ENCODE data around the gene HOXA4. TPM values are rescaled to one million over a fixed set of nuclear protein-coding genes. Genes with fewer than 3 reads are reported as not detected.

Gene HOXA4
- total RNA-seq, 1 experiment from 2014 or later, result 6.7 TPM

- no peak for DNase-seq (ENCODE audit: low read depth)
These were observed 39.3 kb upstream of the HOXA4 start for GRCh38 chr7:27169658-27170425.

DNA sequence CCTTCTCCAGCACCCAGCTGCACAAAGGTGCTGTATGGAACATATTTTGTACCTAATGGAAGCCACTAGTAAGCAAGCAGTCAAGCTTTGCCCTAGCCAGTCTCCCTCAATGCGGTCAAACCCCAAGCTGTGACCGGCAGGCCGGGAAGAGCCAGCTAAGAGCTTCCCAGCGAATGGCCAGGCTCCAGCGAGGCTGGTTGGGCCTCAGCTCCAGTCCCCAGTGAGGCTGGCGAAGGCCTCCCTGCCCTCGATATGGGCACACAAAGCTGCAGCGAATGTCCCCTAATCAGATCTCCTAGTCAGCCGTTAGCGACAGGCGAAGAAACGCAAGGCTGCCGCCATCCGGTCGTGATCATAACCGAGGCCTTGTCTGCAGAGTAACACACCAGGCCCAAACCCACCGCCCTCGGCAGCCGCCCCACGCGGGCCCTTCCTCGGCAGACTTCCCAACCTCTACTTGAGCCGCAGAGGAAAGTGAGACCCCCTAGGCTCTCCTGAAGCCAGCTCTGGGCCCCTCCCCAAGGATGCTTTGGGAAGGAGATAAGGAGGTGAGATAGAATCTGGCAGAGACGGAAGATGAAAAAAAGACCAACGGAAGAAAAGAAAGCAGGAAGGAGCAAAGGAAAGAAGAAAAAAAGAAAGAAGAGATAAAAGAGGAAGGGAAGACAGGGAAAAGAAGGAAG, 37.8 kb upstream of the HOXA4 start:
- no peak for DNase-seq (ENCODE audit: low read depth)

DNA sequence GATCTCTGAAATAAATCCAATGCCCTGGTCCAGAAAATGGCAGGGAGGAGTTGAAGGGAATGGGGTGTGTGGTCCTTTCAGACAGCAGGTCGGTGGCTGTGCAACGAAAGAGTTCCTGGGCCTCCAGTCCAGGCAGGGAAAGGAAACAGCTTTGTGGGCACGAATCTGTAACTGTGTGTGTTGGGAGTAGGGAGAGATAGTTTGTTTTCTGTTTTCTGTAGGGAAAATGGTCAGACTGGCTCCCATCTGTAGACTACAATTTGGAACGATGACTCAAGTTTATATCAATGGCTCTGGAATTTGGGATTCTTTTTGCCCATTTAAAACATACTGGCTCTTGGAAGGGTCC, 37.3 kb upstream of the HOXA4 start:
- DNase-seq (ENCODE audit: low read depth), result no peak

GRCh38 chr7:27166531-27167505, 36.3 kb upstream of the HOXA4 start:
- no peak for DNase-seq (ENCODE audit: low read depth)

GRCh38 chr7:27165996-27166530, 35.5 kb upstream of the HOXA4 start:
- DNase-seq (ENCODE audit: low read depth), result no peak

DNA sequence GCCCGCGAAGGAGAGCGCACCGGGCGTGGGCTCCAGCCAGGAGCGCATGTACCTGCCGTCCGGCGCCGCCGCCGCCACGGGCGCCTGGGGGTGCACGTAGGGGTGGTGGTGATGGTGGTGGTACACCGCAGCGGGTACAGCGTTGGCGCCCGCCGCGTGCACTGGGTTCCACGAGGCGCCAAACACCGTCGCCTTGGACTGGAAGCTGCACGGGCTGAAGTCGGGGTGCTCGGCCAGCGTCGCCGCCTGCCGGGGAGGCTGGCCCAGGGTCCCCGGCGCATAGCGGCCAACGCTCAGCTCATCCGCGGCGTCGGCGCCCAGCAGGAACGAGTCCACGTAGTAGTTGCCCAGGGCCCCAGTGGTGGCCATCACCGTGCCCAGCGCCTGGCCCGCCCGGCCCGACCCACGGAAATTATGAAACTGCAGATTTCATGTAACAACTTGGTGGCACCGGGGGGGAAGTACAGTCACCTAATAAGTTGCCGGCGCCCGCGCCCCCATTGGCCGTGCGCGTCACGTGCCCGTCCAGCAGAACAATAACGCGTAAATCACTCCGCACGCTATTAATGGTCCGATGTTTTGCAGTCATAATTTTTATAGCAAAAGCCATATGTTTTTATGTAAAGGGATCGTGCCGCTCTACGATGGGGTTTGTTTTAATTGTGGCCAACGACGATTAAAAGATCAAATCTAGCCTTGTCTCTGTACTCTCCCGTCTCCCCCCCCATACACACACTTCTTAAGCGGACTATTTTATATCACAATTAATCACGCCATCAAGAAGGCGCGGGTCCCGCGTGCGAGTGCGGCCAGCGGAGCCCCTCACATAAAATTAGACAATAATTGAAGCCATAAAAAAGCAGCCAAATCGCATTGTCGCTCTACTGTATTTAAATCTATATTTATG, 34.8 kb upstream of the HOXA4 start, which contains the start of gene HOXA9:
Gene HOXA9, minus strand, starts transcription at position 449 of the 907 bp plus-strand sequence. Its CDS starts 80 bp downstream, at position 369.
- DNase-seq (ENCODE audit: low read depth), result no peak

DNA sequence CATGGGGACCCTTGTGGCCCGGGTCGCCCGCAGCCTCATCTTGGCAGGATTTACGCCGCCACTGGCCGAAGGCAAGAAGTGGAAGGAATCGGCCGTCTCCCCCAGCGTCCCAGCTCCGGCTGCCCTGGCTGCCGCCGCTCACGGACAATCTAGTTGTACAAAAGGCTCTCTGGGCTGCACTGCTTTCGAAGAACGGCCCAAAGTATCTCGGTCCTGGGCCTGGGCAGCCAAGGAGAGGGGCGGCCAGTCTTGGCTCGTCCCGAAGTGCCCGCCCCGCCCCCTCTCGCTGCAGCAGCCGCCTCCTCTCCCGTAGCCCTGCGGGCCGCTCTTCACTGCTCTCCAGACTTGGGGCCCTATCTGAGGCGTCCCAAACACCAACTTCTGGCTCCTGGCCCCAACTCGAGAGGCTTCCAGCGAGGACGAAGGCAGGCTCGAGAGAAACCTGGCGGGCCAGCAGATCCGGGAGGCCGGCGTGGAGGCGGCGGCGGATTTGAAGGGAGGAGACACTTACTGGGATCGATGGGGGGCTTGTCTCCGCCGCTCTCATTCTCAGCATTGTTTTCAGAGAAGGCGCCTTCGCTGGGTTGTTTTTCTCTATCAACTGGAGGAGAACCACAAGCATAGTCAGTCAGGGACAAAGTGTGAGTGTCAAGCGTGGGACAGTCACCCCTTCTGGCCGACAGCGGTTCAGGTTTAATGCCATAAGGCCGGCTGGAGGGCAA, 34.0 kb upstream of the HOXA4 start:
- no peak for DNase-seq (ENCODE audit: low read depth)

DNA sequence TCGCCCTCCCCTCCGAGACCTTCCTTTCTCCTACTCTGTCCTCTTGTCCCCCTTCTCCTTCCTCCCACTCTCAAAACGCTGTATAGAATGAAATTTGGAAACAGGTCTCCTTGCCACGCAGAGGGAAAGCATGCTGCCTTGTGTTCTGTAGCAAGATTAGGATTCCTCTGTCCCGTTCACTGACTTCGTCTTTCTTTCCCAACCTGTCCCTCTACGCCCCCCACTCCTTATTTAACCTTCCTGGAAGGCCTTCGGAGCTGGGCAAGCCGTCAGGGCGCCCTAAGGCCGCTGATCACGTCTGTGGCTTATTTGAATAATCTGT, 33.4 kb upstream of the HOXA4 start:
- DNase-seq (ENCODE audit: low read depth), result no peak

DNA sequence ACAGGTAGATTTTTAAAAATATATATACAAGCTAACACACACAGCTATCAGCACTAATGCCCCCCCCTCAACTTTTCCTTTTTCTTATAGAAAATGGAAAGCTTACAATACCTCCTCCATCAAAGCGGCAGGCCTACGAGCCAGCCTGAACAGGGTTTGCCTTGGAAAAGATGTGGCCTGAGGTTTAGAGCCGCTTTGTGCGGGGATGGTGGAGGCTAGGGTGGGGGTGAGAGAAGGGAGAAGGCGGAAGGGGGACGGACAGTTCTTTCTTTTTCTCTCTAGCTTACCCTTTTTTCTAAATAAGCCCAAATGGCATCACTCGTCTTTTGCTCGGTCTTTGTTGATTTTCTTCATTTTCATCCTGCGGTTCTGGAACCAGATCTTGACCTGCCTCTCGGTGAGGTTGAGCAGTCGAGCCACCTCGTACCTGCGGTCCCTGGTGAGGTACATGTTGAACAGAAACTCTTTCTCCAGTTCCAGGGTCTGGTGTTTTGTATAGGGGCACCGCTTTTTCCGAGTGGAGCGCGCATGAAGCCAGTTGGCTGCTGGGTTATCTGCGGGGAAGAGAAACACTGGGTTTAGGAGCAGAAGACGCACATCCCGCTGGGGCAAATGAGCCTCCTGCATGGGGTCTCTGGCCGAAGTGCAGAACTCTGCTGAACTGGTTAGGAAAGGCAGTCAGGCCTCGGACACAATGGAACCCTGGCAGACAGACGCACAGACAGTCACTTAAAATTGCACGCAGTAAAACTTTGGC, 32.9 kb upstream of the HOXA4 start:
- DNase-seq (ENCODE audit: low read depth), result no peak

- no peak for DNase-seq (ENCODE audit: low read depth)
These were observed 32.2 kb upstream of the HOXA4 start for GRCh38 chr7:27162561-27163287.

GRCh38 chr7:27161721-27162560, 31.4 kb upstream of the HOXA4 start:
- DNase-seq (ENCODE audit: low read depth), result no peak

DNA sequence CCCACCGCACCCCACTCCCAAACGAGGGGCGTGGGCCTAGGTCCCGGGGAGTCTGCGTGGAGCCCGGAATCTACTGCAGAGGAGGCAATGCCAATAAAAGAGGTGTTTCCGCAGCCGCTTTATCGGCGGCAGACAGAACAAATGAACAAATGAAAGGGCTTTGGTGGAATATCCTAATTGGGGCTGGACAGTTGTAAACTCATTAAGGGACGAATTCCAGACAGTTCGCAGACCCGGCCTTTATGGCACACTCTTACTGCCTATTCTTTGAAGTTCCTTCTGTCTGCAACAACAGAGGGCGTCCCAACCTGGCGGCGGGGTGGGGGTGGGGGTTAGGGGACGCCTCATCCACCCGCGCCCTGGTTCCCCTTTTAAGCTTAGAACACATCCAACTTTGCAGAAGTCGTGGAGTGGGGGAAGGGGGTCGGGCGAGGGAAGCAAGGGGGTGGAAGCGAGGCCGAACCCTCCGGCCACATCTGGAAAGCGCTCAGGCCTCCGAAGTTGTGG, 30.7 kb upstream of the HOXA4 start:
- DNase-seq (ENCODE audit: low read depth), result no peak

DNA sequence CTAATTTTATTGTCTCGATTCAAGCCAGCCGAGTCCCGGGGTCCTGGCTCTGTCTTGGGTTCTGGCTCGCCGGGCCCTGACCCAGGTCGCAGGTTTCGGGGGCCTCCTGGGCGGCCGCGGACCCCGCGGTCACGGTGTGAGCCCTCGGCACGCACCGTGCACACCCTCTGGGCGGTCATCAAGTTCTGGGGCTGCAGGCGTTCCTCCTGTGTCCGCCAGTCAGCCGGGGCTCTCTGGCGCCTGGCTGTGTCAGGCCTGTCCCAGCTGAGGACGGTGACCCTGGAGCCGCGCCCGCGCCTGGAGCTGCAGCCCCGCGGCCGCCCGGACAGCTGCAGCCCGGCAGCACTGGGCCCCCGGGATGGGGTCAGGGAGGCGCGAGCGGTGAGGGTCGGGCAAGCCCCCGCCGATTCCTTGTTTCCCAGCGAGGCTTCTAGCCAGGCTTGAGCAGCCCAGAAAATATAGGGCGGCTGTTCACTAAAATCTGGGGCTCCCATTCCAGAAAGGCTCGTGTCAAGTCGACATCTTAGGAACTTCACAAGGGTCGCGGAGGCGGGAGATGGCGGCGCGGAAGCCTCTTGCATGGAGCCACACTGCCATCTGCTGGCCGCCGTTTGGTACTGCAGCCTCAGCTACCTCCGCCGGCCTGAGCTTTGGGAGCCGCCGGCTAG, 30.1 kb upstream of the HOXA4 start:
- peak; percentile 95 for DNase-seq (ENCODE audit: low read depth)

- DNase-seq (ENCODE audit: low read depth), result no peak
These were observed 29.6 kb upstream of the HOXA4 start for GRCh38 chr7:27160145-27160545.

DNA sequence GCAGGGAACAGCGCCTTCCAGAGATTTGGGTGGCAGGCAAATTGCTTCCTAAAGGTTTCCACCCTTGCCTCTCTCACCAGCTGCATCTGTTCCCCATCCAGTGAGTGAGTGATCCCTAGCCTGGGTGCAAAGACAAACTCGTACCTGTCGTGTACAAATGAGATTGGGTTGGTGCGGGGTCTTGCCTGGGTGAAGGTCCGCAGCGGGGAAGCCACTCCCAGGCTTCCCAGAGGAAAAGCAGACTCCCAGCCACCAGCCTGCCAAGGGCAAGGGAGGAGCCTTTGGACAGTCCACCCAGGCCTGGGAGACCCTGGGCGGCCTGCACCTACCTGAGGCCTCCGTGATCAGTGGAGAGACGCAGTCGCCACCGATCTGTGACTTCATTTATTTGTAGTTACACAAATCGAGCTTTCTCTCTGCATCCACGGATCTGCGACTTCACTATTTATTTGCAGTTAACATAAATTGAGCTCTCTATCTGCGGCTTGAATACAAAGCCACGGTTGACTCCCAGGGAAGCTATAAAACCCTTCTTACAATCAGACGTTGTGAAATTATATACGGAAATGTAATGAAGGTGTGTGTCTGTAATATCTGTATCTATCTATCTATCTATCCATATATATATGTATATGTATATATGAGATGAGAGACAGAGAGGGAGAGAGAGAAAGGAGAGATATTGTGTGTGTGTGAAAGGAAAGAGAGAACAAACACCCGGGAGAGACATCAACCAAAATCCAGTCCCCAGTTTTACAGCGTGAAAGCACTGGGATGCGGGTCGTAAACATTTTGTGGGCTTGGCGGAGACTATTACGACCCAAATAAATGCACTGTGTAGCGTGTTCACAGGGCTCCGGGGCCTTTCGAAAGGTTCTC, 28.9 kb upstream of the HOXA4 start:
- no peak for DNase-seq (ENCODE audit: low read depth)

All from Daoy (cell line).